NB4 (cell line): ENCODE measurements around the gene TMEM9.

Experiments
- MYC ChIP-seq: IDR thresholded peaks from 2 replicates; pipeline ENCODE4 v1.6.1; 2011; ENCODE audit warnings: low read depth, low read length
- POLR2A ChIP-seq: IDR thresholded peaks from 2 replicates; pipeline ENCODE4 v1.6.1; 2011; ENCODE audit warnings: mild to moderate bottlenecking; ENCODE audit not compliant: insufficient read length; ENCODE audit errors: extremely low read depth
- TF ChIP-seq, protein P1 (sequence below): IDR thresholded peaks from one replicate; pipeline ENCODE4 v1.5.1; 2012; ENCODE audit warnings: low read depth, low read length

DNA sequence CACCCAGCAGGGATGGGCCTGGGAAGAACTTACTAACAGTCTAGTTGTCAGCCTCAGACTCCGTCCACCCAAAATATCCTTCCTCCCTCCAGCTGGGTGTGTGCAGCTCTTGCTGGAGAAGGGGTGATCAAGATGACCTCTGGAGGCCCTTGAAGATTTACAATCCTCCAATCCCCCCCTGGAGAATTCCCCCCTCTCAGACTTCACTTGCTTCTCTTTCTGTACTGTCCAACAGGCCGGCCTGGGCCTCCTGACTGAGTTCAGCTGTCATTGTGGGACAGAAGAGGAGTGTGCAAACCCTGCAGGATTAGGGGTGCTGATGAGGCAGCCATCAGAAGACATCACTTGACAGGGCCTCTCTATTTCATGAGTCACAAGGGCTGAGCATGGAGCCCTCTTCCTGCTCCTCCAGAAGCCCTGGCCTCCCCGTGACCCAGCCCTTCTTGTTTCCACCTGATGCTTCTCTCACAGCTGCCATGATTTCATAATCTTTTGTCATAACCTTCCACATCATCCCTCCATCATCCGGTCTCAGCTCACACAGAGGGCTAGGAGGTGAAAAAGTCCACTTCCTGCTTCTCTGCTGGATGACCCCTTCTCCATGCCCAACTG is 18.8 kb upstream of the TMEM9 start:
- TF ChIP-seq, protein P1, sequence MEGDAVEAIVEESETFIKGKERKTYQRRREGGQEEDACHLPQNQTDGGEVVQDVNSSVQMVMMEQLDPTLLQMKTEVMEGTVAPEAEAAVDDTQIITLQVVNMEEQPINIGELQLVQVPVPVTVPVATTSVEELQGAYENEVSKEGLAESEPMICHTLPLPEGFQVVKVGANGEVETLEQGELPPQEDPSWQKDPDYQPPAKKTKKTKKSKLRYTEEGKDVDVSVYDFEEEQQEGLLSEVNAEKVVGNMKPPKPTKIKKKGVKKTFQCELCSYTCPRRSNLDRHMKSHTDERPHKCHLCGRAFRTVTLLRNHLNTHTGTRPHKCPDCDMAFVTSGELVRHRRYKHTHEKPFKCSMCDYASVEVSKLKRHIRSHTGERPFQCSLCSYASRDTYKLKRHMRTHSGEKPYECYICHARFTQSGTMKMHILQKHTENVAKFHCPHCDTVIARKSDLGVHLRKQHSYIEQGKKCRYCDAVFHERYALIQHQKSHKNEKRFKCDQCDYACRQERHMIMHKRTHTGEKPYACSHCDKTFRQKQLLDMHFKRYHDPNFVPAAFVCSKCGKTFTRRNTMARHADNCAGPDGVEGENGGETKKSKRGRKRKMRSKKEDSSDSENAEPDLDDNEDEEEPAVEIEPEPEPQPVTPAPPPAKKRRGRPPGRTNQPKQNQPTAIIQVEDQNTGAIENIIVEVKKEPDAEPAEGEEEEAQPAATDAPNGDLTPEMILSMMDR = no peak
- TF ChIP-seq MYC (no peak), POLR2A (no peak)
